Activated effector memory CD4-positive, alpha-beta T cell treated with anti-CD3 and anti-CD28 coated beads, Interleukin-2, amount 50 U/mL, for 16 hours (primary cell): Measurements from ENCODE around the gene ZC3H12D.

ENCODE experiments used
- DNase-seq: peaks from one replicate; pipeline ENCODE4 v3.0.0-alpha.2; 2020

ZC3H12D gene

GRCh38 chr6:149440735-149441671 lies 43.8 kb downstream of the ZC3H12D start:
- no peak for DNase-seq

DNA sequence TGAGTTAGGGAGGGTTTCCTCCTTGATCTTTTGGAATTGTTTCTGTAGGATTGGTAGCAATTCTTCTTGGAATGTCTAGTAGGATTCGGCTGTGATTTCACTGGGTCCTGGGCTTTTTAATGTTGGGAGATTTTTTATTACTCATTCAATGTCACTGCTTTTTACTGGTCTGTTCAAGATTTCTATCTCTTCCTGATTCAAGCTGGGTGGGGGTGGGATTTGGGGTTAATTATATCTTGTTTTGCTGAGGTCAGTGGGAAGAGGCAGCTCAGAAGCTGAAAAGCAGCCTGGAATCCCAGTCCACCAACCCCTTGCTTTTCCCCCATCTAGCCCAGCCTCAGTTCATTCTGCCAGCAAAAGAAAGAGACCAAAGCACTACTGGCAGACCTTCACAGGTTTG lies 45.2 kb downstream of the ZC3H12D start:
- DNase-seq, result no peak

- no peak for DNase-seq
These were observed 46.0 kb downstream of the ZC3H12D start for GRCh38 chr6:149438855-149439254.

DNA sequence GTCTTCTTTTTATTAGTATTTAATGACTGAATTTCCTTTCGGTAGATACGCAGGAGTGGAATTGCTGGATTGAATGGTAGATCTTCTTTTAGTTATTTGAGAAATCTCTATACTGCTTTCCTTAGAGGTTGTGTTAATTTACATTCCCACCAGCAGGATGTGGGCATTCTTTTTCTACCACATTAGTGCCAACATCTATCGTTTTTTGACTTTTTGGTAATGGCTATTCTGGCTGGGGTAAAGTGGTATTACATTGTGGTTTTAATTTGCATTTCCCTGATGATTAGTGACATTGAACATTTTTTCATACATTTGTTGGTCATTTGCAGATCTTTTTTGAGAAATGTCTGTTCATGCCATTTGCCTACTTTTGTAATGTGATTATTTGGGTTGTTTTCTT lies 47.6 kb downstream of the ZC3H12D start:
- DNase-seq, result no peak

GRCh38 chr6:149436647-149437046 lies 48.2 kb downstream of the ZC3H12D start:
- DNase-seq, result no peak

- DNase-seq, result no peak
These were observed 48.8 kb downstream of the ZC3H12D start for GRCh38 chr6:149435919-149436586.

GRCh38 chr6:149433881-149434280 lies 50.9 kb downstream of the ZC3H12D start:
- DNase-seq, result no peak

GRCh38 chr6:149433405-149433804 lies 51.4 kb downstream of the ZC3H12D start:
- DNase-seq, result no peak

- peak; percentile 96 for DNase-seq
These were observed 52.7 kb downstream of the ZC3H12D start for GRCh38 chr6:149431905-149432775.

DNA sequence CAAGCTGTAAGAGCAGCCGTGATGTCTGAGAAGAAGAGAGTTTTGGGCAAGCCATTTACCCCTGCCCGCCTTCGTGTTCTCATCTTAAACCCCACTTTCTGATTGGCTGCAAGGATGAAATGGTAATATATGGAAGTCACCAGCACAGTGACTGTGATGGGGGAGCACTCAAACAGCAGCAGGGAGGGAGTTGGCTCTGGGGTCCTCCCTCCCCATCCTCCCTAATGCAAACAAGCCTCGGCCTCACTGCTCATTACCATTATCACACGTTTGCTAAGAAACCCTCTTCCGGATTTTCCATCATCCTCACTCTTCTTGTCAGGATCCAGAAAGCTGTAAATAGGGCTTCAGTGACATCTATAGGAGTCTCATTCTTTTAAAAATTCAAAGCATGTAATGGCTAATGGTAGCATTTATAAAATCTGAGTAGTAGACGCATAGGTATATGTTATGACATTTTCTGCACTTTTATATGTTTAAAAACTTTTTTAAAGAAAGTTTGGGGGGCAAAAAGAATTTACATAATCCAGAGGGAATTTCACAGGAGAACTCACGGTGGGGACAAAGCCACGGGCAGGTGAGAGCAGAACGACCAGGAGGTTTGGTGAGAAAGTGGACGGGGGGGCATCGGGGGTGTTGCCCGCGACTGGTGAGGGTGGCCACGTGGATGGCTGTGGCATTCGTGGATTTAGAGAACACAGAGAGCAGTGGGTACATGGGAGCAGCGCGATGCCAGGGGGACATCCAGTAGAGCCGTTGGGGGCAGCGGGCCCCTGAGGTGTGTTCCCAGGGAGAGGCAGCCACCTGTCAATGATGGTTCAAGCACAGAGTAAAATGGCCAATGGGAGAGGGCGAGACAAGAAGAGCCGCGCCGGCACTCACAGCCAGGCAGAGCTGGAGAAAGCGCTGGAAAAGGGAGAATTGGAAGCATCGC lies 55.1 kb downstream of the ZC3H12D start:
- no peak for DNase-seq

GRCh38 chr6:149428606-149429005 lies 56.2 kb downstream of the ZC3H12D start:
- no peak for DNase-seq

GRCh38 chr6:149425754-149426153 lies 59.1 kb downstream of the ZC3H12D start:
- no peak for DNase-seq

- no peak for DNase-seq
These were observed 59.6 kb downstream of the ZC3H12D start for GRCh38 chr6:149425224-149425623.

DNA sequence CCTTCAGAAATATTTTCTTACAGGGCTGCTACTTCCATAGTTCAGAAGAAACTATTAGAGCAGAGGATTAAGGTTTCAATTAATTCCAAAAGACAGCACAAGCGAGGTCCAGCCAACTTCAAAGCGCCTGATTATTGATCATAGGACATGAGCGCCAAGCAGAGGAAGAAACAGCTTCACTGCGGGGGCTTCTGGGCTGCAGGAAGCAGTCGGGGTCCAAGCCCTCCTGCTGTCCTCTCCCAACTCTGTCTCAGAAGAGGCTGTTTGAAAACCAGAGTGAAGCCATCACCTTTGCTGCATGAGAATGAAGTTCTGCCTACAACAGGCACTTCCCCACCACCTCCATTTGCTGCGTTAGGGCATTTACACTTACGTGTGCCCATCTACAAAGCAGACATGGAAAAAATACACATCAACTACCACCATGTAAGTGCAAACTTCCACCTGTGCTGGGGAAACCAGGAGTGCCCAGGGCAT lies 60.8 kb downstream of the ZC3H12D start:
- no peak for DNase-seq

GRCh38 chr6:149422581-149422980 lies 62.2 kb downstream of the ZC3H12D start:
- DNase-seq, result no peak

- DNase-seq, result no peak
These were observed 63.7 kb downstream of the ZC3H12D start for GRCh38 chr6:149421132-149421531.

DNA sequence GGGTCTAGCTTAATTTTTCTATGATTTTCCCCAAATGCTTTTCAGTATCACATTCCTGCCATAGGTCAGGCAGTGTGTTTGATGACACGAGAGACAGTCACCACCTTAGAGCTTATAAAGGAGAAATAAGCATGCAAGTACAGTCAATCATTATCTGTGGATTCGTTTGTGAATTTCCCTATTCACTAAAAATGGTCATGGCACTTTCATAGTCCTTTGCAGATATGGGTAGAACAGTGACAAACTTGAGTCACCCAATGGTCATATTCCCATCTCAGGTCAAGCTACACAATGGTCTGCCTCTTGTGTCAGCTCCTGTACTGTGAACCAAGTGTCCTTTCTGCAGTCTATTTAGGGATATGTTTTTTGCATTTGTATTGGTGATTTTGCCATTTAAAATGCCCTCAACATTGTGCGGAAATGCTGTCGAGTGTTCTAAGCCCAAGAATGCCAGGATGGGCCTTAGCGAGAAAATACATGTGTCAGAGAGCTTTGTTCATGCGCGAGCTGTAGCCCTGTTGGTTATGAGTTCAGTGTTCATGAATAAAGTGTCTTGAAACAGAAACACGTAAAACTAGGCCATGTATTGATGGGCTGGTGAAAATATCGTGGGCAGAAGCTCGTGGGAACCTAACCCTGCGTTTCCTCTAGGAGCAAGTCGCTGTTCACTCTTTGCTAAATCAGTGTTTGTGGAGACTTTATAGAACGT lies 65.0 kb downstream of the ZC3H12D start:
- no peak for DNase-seq

DNA sequence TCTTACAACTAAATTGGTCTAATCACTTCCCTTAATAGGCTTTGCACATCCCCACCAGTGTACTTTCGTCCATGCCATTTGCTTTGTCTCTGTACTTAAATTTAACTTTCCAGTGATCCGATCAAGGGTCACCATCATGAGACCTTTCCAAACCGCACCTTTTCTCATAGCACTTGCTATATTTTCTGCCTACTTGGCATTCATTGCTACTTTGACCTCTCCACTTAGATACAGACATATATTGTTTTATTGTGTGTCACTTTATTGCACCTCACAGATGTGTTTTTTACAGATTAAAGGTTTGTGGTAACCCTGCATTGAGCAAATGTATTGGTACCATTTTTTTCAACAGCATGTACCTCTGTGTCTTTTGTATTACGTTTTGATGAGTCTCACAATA lies 70.0 kb downstream of the ZC3H12D start:
- DNase-seq, result no peak

DNA sequence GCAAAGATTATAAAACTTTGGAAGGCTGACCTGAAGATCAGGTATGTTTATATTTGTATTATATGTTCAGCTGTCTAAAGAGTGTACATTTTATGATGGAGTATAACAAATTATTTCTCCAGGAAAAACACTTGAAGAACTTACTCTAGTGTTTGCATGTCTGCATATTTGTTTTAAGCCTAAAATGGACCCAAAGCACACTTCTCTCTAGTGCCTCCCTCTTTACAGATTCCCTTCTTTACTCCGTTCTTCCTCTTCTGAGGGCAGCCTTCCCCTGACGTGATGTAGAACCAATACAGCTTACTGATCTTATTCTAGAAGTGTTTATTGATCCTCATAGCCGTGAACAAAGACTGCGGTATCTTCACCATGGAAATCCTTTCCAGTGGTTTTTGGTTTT lies 70.8 kb downstream of the ZC3H12D start:
- no peak for DNase-seq

GRCh38 chr6:149410557-149410956 lies 74.3 kb downstream of the ZC3H12D start:
- DNase-seq, result no peak

GRCh38 chr6:149409617-149410016 lies 75.2 kb downstream of the ZC3H12D start:
- DNase-seq, result no peak
